ENCODE measurements around the gene PRM1. TPM values are rescaled to one million over a fixed set of nuclear protein-coding genes. Genes with fewer than 3 reads are reported as not detected.

PRM1 gene, protein sequence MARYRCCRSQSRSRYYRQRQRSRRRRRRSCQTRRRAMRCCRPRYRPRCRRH
- not detected in 2 replicates for total RNA-seq (2021)
- Bru-seq, nascent RNA = not detected
- BruChase-seq, experiment 1, labeled RNA remaining after a 2-hour chase = not detected
- BruChase-seq, experiment 2, labeled RNA remaining after a 6-hour chase = not detected
- long read RNA-seq = 0 reads

DNA sequence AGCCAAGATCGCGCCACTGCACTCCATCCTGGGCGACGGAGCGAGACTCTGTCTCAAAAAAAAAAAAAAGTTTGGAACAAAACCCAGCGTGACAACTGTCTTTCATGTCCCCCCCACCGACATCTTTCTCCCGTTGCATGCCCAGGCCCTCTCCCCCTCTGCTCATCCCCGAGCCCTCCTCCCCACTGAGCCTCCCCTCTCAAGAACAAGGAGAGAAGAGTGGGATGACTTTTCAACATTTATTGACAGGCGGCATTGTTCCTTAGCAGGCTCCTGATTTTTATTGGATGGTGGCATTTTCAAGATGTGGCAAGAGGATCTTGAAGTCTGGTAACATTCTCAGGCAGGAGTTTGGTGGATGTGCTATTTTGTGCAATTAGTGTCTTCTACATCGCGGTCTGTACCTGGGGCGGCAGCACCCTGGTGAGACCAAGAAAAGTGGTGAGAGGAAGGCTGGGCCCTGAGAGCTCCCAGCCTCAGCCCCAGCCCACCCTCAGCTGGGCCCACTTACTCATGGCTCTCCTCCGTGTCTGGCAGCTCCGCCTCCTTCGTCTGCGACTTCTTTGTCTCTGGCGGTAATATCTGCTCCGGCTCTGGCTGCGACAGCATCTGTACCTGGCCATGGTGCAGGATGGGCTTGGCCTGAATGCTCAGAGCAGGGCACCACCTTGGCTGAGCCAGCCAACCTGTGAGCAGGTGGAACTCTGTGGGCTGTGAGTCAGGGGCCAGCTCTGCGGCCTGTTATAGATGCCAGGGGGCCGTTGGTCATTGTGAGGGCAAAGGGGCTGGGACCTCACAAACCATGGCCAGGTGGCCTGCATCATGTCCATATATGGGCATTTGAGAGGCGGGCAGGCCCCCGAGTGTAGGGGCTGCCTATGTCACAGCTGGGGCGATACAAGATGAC, at the start of gene PRM1:
Gene PRM1, minus strand, starts transcription at position 715 of the 907 bp plus-strand sequence. Its CDS starts 92 bp downstream, at position 623.
- intact Hi-C loops (cut with micrococcal nuclease; ENCODE audit: unreplicated experiment) = no loop called here
- Histone ChIP-seq H3F3A (ENCODE audit: insufficient read depth, low read depth) (no peaks in the 10 kb centered on the region), H3K36me3 (ENCODE audit: low read depth) (no peaks in the 10 kb centered on the region), H3K27me3 (ENCODE audit: insufficient read depth, low read depth) (no peaks in the 10 kb centered on the region), H2AFZ (no peak within 1 kb of the TSS), H3K9me3 (ENCODE audit: insufficient read depth, low read depth) (no peaks in the 10 kb centered on the region), H3K9me2 (ENCODE audit: insufficient read depth) (no peaks in the 10 kb centered on the region), H3K27ac (no peak within 1 kb of the TSS), H3K4me1 (replicated peaks; ENCODE audit: insufficient read depth) (no peaks in the 10 kb centered on the region), H3K79me2 (ENCODE audit: low read depth) (no peaks in the 10 kb centered on the region), H3K4me2 (no peak within 1 kb of the TSS), H4K20me1 (ENCODE audit: insufficient read depth) (no peaks in the 10 kb centered on the region), H3K4me3 (no peak within 1 kb of the TSS)
- DNase-seq = no peak
- CTCF ChIA-PET = no interaction called here
- TF ChIP-seq, protein P1, sequence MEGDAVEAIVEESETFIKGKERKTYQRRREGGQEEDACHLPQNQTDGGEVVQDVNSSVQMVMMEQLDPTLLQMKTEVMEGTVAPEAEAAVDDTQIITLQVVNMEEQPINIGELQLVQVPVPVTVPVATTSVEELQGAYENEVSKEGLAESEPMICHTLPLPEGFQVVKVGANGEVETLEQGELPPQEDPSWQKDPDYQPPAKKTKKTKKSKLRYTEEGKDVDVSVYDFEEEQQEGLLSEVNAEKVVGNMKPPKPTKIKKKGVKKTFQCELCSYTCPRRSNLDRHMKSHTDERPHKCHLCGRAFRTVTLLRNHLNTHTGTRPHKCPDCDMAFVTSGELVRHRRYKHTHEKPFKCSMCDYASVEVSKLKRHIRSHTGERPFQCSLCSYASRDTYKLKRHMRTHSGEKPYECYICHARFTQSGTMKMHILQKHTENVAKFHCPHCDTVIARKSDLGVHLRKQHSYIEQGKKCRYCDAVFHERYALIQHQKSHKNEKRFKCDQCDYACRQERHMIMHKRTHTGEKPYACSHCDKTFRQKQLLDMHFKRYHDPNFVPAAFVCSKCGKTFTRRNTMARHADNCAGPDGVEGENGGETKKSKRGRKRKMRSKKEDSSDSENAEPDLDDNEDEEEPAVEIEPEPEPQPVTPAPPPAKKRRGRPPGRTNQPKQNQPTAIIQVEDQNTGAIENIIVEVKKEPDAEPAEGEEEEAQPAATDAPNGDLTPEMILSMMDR (conservative IDR thresholded peaks at IDR 0.05) = no peak
- no peak for TF ChIP-seq EZH2 (IDR thresholded peaks at IDR 0.05; ENCODE audit: low read depth)
- POLR2A ChIA-PET (ENCODE audit: unreplicated experiment) = no interaction called here
- BruUV-seq (replicated peaks) = no TSS peak

DNA sequence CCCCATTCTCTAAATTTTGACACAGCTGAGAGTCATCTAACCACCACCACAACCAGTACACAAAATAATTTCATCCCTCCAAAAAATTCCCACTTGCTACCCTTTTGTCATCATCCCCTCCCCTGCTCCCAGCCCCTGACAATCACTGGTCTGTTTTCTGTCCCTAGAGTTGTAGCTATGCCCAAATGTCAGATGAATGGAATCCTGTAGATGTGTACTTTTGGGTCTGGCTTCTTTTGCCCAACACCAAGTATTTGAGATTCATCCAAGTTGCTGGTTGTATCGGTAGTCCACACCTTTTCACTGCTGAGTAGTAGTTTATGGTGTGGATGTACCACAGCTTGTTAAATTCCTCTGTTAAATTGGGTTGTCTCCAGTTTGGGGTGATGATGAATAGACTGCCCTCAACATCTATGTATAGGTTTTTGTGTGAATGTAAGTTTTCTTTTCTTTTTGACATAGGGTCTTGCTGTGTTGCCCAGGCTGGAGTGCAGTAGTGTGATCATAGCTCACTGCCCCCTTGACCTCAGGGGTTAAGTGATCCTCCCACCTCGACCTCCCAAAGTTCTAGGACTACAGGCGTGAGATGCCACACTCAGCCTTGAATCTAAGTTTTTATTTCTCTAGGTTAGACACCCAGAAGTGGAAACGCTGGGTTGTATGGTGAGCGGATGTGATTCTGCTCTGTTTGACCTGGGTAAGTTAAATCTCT, 49.6 kb upstream of the PRM1 start:
- DNase-seq = no peak
- Histone ChIP-seq H3K79me2 (ENCODE audit: low read depth) (no peaks in the 10 kb centered on the region), H3K9me2 (ENCODE audit: insufficient read depth) (no peaks in the 10 kb centered on the region), H3K9me3 (ENCODE audit: insufficient read depth, low read depth) (no peaks in the 10 kb centered on the region), H3K4me3 (no peak overlapping the region), H3K36me3 (ENCODE audit: low read depth) (no peaks in the 10 kb centered on the region), H4K20me1 (ENCODE audit: insufficient read depth) (no peaks in the 10 kb centered on the region), H3K4me1 (replicated peaks; ENCODE audit: insufficient read depth) (peaks cover 22% of the 10 kb centered on the region), H3K4me2 (no peak overlapping the region), H3K27me3 (ENCODE audit: insufficient read depth, low read depth) (no peaks in the 10 kb centered on the region), H3F3A (ENCODE audit: insufficient read depth, low read depth) (peaks cover 27% of the 10 kb centered on the region; the same call in 1 of the 2 replicates), H3K27ac (no peak overlapping the region), H2AFZ (no peak overlapping the region)
- BruUV-seq (replicated peaks) = no TSS peak
- POLR2A ChIA-PET (ENCODE audit: unreplicated experiment) = no interaction called here
- intact Hi-C loops (cut with micrococcal nuclease; ENCODE audit: unreplicated experiment) = no loop called here
- CTCF ChIA-PET = interaction anchor here (0.6 kb wide), 1 partner anchor 1984 kb away, joined by 3 read pairs; no protein-coding TSS in a partner anchor
- no peak for TF ChIP-seq EZH2 (IDR thresholded peaks at IDR 0.05; ENCODE audit: low read depth)
- TF ChIP-seq, protein P1 (conservative IDR thresholded peaks at IDR 0.05) = no peak

DNA sequence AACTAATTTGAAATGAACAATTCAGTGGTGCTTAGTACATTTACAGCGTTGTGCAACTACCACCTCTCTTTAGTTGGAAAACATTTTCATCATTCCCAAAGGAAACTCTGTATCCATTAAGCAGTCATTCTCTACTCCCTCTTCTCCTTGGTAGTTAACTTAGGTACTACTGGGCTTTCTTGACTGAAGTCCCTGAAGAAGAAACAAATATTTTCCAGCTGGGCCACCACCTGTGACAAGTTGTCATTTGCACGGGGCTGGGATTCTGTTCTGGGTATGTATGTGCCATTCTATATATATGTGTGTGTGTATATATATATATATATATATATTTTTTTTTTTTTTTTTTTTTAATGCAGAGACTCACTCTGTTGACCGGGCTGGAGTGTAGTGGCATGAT, 48.8 kb upstream of the PRM1 start:
- no peak for TF ChIP-seq EZH2 (IDR thresholded peaks at IDR 0.05; ENCODE audit: low read depth)
- TF ChIP-seq, protein P1 (conservative IDR thresholded peaks at IDR 0.05) = no peak
- CTCF ChIA-PET = interaction anchor here (0.6 kb wide), 1 partner anchor 1985 kb away, joined by 3 read pairs; no protein-coding TSS in a partner anchor
- Histone ChIP-seq H3K4me3 (no peak overlapping the region), H3F3A (ENCODE audit: insufficient read depth, low read depth) (peaks cover 27% of the 10 kb centered on the region; the same call in 1 of the 2 replicates), H3K27me3 (ENCODE audit: insufficient read depth, low read depth) (no peaks in the 10 kb centered on the region), H3K9me3 (ENCODE audit: insufficient read depth, low read depth) (no peaks in the 10 kb centered on the region), H4K20me1 (ENCODE audit: insufficient read depth) (no peaks in the 10 kb centered on the region), H3K9me2 (ENCODE audit: insufficient read depth) (no peaks in the 10 kb centered on the region), H3K4me2 (no peak overlapping the region), H3K36me3 (ENCODE audit: low read depth) (no peaks in the 10 kb centered on the region), H3K79me2 (ENCODE audit: low read depth) (no peaks in the 10 kb centered on the region), H2AFZ (no peak overlapping the region), H3K27ac (no peak overlapping the region), H3K4me1 (replicated peaks; ENCODE audit: insufficient read depth) (peaks cover 22% of the 10 kb centered on the region)
- intact Hi-C loops (cut with micrococcal nuclease; ENCODE audit: unreplicated experiment) = loop anchor here (5.0 kb wide), 1 partner anchor 73 kb away; the partner anchor contains the start of gene SOCS1
- no peak for DNase-seq
- POLR2A ChIA-PET (ENCODE audit: unreplicated experiment) = no interaction called here
- no TSS peak for BruUV-seq (replicated peaks)

All from PC-9 (cell line).